ENCODE measurements around the gene KCNH4.

KCNH4 gene

DNA sequence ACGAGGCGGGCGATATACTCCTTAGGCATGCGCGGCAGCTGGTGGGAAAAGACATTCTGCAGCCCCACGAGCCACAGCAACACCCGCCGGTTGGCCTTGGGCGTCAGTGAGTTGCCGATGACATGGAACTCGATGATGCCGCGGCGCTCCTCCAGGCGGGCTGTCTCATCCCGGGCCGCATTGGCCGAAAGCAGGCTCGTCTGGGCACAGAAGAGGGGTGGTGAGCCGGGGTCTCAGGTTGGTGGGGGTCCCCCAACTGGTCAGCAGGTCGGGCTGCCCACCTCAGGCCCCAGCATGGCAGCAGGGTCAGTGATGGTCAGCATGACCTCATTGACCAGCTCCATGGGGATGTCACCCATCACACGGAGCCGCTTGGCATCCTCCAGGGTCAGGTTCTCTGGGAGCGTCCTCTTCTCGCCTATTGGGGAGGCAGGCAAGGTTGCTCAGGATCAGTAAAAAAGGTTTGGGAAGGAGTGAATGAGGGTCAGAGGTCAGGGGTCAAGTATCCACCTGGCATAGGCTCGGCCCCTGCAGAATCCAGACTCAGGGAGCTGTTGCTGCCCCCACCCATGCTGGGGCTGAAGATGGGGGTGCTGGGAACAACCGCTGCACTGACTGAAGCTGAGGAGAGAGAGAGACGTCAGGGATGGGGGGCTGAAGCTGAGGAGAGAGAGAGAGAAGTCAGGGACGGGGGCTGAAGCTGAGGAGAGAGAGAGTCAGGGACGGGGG, 63.4 kb downstream of the KCNH4 start:
- no peak for DNase-seq (ENCODE audit: low read depth in 2 of 2)

DNA sequence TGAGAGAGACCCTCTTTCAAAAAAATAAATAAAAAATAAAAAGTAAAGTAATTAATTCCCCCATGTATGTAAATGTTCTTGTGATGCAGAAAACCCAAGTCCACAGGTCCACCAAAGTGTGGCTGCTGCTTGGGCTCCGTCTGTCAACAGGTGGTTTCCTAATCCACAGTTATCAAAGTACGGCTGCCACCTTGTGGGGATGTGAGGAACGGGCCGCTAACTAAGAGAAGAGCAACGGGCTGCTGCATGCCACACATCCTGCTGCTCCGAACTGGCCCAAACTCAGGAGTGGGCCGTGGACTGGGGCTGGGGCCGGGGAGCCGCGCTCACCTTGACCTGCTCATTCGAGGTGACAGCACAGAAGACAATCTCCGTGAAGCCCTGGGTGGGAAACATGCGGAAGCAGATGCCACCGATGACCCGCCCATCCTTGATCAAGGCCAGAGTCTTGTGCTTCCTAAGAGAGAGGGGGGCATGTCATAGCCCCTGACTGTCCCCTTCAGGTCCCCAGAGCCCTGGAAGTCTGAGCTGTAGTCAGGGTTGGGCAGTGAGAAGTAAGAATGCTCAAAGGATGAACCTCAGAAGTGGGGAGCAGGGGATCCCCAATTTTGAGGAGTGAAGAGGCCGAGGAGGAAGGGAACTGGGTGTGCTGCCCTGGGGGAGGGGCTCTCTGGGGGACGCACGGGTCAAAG, 64.1 kb downstream of the KCNH4 start:
- peak; percentile 64 to 68 for DNase-seq (ENCODE audit: low read depth in 2 of 2)

DNA sequence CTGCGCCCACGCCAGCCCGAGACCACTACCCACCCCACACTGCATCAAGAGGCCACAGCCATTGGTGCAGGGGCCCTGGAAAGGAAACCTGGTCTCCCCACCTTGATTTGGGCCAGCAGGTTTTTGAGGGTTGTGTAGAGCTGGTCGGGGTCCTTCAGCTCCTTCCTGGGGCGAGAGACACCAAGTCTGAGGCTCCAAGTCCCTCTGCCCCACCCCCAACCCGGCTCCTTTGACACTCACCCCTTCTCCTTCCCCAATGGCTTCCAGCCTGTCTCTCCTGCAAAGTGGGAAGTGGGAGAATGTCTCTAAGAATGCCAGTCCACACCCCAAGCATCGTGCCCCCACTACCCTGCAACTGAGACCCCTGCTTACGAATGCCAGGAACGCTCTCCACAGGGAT, 66.8 kb downstream of the KCNH4 start:
- DNase-seq (ENCODE audit: low read depth in 2 of 2), result no peak

DNA sequence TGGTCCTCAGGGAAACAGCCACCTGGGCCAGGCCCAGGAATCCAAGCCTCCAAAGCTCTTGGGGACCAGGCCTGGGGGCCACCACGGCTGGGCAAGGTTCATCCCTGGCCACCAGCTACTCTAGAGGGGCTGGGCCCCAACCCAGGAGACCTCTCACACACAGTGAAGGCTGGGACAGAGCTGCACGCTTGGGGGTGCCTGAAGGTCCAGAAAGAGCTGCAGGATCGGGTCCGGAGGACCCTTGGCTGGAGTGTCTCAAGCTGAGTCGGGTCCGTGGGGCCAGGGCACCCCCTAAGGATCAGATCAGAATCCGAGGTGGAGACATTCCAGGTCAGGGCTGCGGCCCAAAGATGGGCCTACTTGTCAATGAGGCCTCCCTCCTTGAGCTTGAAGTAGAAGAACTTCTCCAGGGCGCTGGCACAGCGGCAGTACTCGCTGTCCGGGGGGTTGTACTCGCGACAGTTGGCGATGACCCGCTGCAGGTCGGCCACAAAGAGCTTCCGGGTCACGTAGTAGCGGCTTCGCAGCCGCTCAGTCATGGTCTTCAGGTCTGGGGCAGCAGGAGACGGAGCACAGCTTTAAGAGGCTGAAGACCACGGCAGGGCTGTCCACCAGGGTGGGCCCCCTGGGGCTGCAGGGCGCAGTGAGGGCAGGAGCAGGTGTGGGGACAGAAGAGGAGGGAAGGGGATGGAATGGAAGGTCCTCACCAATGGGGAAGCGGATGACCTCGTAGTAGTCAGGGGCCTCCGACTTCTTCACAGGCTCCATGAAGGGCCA, 67.5 kb downstream of the KCNH4 start:
- no peak for DNase-seq (ENCODE audit: low read depth in 2 of 2)

DNA sequence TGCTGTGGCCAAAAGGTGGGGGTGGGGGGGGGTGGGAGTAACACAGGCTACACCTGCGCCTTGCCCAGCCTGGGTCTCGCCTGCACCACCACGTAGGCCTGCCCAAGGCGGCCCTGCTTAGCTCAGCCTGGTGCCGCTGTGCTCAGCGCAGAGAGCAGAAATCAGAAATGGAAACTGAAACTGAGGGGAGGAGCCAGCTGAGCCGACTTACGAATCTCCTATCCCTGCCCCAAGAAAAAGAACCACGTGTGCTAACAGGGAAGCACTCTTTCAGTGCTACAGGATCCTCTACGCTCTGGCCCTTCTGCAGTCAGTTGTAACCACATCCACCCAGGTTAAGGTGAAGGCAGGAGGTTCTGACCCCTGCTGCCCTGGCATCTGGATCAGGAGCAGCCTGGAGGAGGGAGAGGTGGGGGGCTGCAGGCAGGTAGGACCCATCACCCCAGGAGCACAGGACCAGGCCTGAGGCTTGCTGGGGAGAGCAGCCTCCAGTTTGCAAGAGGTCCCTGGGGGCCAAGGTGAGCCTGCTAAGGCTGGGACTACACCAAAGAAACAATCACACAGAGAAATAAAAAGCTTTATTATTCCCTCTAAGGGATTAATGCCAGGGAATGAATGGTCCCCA, 68.3 kb downstream of the KCNH4 start, which contains the start of gene DHX58:
DHX58 (minus strand) TSS at position 163 of the 625 bp plus-strand sequence. CDS start 822 bp downstream, outside the sequence.
- peak; percentile 53 to 70 for DNase-seq (ENCODE audit: low read depth in 2 of 2)

DNA sequence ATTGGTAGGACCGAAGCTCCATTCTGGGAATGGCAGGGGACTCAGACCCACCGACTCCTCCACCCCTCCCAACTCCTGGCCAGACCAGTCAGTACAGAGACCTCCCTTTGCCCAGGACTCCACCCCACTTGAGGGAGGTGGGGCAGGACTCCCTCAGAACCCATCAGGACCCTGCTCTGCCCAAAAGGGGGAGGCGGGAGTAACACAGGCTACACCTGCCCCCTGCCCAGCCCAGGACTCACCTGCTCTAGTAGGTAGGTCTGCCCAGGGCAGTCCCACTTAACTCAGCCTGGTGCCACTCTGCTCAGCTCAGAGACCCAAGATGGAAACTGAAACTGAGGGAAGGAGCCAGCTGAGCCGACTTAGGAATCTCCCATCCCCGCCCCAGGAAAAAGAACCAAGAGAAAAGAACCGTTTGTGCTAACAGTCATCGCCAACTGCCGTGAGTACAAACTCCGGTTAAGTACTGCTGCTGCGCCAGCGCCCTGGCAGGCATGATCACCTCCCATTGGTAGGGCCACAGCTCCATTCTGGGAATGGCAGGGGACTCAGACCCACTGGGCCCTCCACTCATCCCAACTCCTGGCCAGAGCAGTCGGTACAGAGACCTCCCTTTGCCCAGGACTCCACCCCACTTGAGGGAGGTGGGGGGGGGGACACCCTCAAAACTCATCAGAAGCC, 68.9 kb downstream of the KCNH4 start:
- no peak for DNase-seq (ENCODE audit: low read depth in 2 of 2)

DNA sequence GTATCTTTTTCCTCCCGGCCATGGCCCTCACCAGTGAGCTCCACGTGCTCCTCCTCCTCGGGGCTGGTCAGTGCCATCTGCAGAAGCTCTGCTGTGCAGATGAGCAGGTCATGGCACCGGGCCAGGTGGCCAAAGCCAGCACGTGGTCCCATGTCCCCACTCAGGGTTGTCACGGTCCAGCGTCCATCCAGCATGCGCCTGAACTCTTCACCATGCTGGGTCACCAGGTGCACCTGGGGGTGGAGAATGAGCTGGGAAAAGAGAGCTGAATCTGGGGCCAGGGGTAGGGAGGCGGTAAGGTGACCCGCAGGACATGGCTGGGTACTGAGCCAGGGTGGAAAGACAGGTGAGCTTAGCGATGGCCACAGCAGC, 69.7 kb downstream of the KCNH4 start:
- DNase-seq (ENCODE audit: low read depth in 2 of 2), result no peak

DNA sequence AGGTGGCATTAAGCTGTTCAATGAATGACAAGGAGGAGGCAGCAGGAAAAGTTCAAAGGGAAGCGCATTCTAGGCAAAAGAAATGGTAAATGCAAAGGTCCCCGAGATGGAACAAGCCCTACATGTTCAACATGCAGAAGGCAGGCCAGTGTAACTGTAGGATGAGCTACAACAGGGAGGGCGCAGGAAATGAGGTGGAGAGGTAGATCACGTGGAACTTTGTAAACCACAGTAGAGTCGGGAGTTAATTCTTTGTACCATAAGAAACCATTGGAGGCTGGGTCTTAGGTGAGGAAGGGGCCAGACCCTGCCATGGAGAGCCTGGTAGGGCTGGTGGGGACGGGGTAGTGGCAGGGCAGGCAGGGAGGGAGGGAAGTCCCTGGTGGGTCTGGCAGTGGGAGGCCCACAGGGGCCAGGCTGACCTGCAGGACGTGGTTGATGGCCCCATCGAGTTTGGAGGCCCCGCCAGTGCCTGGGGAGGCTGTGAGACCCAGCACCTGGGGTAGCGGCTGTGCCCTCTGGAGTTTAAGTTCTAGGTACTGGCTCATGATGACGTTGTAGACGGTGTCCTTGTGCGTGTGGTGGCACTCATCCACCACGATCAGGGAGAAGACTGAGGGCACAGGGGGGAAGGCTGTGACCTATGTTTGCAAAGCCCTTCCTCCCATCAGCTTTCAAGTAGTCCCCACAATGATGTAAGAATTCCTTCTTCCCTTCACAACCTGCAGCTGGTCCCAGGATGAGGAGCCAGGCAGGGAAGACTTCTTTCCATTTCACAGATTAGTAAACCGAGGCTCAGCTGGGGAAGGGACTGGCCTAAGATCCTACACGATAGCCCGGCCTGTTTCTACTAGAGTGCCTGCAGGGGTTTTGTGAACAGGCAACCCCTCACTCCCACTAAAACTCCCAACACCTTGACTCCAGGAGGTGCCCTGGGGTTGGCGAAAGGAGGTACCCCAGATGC, 70.4 kb downstream of the KCNH4 start:
- DNase-seq (ENCODE audit: low read depth in 2 of 2), result no peak

DNA sequence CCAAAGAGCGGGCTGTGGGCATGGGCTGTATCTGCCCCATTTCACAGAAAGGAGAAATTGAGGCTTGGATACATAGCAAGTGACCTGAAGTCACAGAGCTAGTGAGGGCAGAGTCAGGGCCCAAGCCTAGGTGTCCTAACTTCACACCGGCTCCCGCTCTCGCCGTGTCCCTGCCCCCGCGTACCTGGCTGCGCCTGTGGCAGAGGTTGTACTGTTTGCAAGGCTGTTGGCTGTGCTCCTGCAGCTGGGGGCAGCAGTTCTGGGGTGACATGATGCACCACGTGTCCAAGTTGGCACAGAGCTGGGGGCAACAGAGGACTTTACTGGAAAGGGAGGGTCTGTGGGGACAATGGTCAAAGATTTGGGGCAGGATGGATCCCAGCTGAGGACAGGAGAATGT, 71.9 kb downstream of the KCNH4 start:
- no peak for DNase-seq (ENCODE audit: low read depth in 2 of 2)

DNA sequence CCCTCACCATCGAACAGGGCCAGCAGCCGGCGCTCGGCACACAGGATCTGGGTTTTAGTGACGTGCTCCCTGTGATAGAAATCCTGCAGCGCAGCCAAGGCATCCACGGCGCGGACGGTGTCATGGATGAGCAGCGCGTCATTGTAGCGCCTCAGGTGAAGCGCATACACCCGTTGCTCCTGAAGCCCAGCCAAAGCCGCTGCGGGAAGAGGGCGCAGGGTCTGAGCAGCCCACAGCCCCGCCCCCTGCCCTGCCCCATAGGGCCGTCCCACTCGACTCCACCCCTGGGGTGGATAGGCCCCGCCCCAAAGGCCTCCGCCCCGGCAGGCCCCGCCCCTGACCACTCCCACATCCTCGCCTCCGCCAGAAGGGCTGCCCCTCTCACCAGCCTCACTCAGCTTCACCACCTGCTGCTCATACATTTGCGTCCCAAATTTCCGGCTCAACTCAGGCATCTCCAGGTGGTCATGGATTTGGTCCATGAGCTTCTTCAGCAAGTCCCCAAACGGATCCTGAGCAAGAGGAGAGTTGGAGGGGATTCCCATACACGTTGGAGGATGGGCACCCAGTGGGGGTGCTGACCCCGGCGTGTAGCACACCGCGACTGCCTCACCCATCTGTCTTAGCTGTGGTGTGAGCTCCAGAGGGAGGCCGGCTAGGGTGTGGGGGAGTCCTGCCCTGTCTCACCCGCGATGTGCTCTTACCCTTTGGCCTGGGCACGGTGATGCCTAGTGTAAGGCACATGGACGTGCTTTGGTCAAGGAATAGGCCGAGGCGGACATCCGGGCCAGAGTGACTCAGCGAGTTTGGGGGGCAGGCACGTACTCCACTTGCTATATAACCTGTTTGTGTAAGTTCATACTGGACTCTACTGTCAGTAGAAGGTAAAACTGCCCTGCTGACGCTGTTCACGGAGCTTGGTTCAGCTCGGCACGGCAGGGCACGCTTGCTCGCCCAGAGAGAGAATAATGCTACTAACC, 73.1 kb downstream of the KCNH4 start:
- peak; percentile 71 to 88 for DNase-seq (ENCODE audit: low read depth in 2 of 2)

DNA sequence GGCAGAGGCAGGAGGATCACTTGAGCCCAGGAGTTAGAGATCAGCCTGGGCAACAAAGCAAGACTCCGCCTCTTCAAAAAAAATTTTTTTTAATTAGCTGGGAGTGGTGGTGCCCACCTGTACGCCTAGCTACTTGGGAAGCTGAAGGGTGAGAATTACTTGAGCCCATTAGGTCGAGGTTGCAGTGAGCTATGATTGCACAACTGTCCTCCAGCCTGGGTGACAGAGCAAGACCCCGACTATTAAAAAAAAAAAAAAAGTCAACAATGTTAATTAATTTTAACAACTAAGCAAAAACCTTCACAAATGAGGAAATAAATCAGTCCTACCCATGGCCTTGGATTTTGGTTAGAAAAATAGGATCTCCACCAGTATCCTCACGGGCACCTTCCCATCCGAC, 73.8 kb downstream of the KCNH4 start:
- no peak for DNase-seq (ENCODE audit: low read depth in 2 of 2)

Data from activated CD8-positive, alpha-beta memory T cell treated with anti-CD3 and anti-CD28 coated beads for 4 hours (primary cell).